Activated CD4-positive, alpha-beta T cell treated with anti-CD3 and anti-CD28 coated beads, Interleukin-2, amount 50 U/mL, for 48 hours (primary cell): ENCODE measurements around the gene FRRS1.

ENCODE experiments used
- DNase-seq, 2 experiments: peaks; one replicate each; pipeline ENCODE4 v3.0.0-alpha.2; 2020

Gene FRRS1

GRCh38 chr1:99674115-99675064 is 92.0 kb downstream of the FRRS1 start:
- no peak for DNase-seq

GRCh38 chr1:99673315-99673714 is 93.1 kb downstream of the FRRS1 start:
- no peak for DNase-seq

- DNase-seq: no peak
These were observed 93.8 kb downstream of the FRRS1 start for GRCh38 chr1:99672530-99673213.

- no peak for DNase-seq
These were observed 94.4 kb downstream of the FRRS1 start for GRCh38 chr1:99672038-99672437.

GRCh38 chr1:99670583-99670982 is 95.9 kb downstream of the FRRS1 start:
- DNase-seq: no peak

- DNase-seq: no peak
These were observed 96.6 kb downstream of the FRRS1 start for GRCh38 chr1:99669821-99670220.

GRCh38 chr1:99669376-99669775 is 97.1 kb downstream of the FRRS1 start:
- no peak for DNase-seq

- no peak for DNase-seq
These were observed 101.2 kb downstream of the FRRS1 start for GRCh38 chr1:99665212-99665611.

GRCh38 chr1:99663501-99663900 is 102.9 kb downstream of the FRRS1 start:
- DNase-seq: no peak

GRCh38 chr1:99662539-99663080 is 103.8 kb downstream of the FRRS1 start:
- no peak for DNase-seq

- DNase-seq: no peak
These were observed 104.7 kb downstream of the FRRS1 start for GRCh38 chr1:99661780-99662179.

- DNase-seq: no peak
These were observed 105.9 kb downstream of the FRRS1 start for GRCh38 chr1:99660496-99660895.

- DNase-seq: no peak
These were observed 106.7 kb downstream of the FRRS1 start for GRCh38 chr1:99659755-99660210.
